ENCODE data around the gene ATP13A4. TPM values are rescaled to one million over a fixed set of nuclear protein-coding genes. Genes with fewer than 3 reads are reported as not detected.

Gene ATP13A4
- total and polyA plus RNA-seq, 2 of the 4 experiments (the other 2 are of a cell fraction), result under 0.01 TPM; not detected in 1

GRCh38 chr3:193592841-193593667 is 38.4 kb upstream of the ATP13A4 start, which contains the start of gene OPA1 (continued):
- TF ChIP-seq ELK1 (IDR thresholded peaks at IDR 0.05; ENCODE audit: borderline replicate concordance, low read depth, low read length) (no peak), BHLHE40 (IDR thresholded peaks at IDR 0.05; ENCODE audit: low read depth, low read length) (peak; percentile 58; the same call in 1 of the 2 replicates)

All from IMR-90 (cell line).